ENCODE results near the gene ING1.

GRCh38 chr13:110696776-110697175 is 16.7 kb upstream of the ING1 start:
- no peak for TF ChIP-seq POLR2AphosphoS5 (IDR thresholded peaks at IDR 0.05)
- no peak for TF ChIP-seq POLR2A (IDR thresholded peaks at IDR 0.05)
- no peak for TF ChIP-seq CTCF (IDR thresholded peaks at IDR 0.05)

Data from breast epithelium (tissue), 3 donors.